SK-N-SH treated with all-trans-retinoic acid at 6 μM for 48 hours (cell line): Measurements from ENCODE around the gene TH.

ENCODE experiments used
- ATAC-seq: fragments of 200-7000 bp; cut with Tn5 transposase; 3 replicates; pipeline ENCODE4 v1.9.1; 2020; ENCODE audit warnings: mild to moderate bottlenecking, moderate library complexity
- ARNTL ChIP-seq: fragments of 450-650 bp; formaldehyde crosslinking; IDR thresholded peaks from 2 replicates; pipeline ENCODE4 v1.5.0; 2020; ENCODE audit warnings: low read depth, mild to moderate bottlenecking, moderate library complexity, borderline replicate concordance
- CSDC2 ChIP-seq: fragments of 250-450 bp; sonication (Bioruptor Pico); IDR thresholded peaks from 2 replicates; pipeline ENCODE4 v1.5.0; 2020; ENCODE audit warnings: mild to moderate bottlenecking, moderate library complexity
- CSRNP3 ChIP-seq: fragments of 250-450 bp; sonication (Bioruptor Pico); IDR thresholded peaks from 2 replicates; pipeline ENCODE4 v1.5.1; 2021; ENCODE audit warnings: mild to moderate bottlenecking, moderate library complexity
- ESRRG ChIP-seq: fragments of 250-450 bp; sonication (Bioruptor Pico); IDR thresholded peaks from 2 replicates; pipeline ENCODE4 v1.6.1; 2021; ENCODE audit warnings: mild to moderate bottlenecking
- GLIS3 ChIP-seq: fragments of 250-450 bp; sonication (Bioruptor Pico); IDR thresholded peaks from 2 replicates; pipeline ENCODE4 v1.5.0; 2020; ENCODE audit warnings: mild to moderate bottlenecking, moderate library complexity
- ISL1 ChIP-seq: fragments of 250-450 bp; sonication (Bioruptor Pico); IDR thresholded peaks from 2 replicates; pipeline ENCODE4 v2.1.2; 2022; ENCODE audit warnings: mild to moderate bottlenecking, moderate library complexity
- PATZ1 ChIP-seq: fragments of 250-450 bp; sonication (Bioruptor Pico); IDR thresholded peaks from 2 replicates; pipeline ENCODE4 v1.8.0; 2020; ENCODE audit warnings: mild to moderate bottlenecking, moderate library complexity, borderline replicate concordance
- PPARA ChIP-seq: fragments of 250-450 bp; sonication (Bioruptor Pico); IDR thresholded peaks from 2 replicates; pipeline ENCODE4 v1.5.0; 2020; ENCODE audit warnings: mild to moderate bottlenecking, borderline replicate concordance
- RARB ChIP-seq: fragments of 250-450 bp; sonication (Bioruptor Pico); IDR thresholded peaks from 2 replicates; pipeline ENCODE4 v1.8.0; 2021; ENCODE audit warnings: mild to moderate bottlenecking, moderate library complexity
- SNAI2 ChIP-seq: fragments of 250-450 bp; sonication (Bioruptor Pico); IDR thresholded peaks from 2 replicates; pipeline ENCODE4 v1.5.0; 2020; ENCODE audit warnings: mild to moderate bottlenecking, moderate library complexity
- TCF4 ChIP-seq: fragments of 250-450 bp; sonication (Bioruptor Pico); IDR thresholded peaks from 2 replicates; pipeline ENCODE4 v1.8.0; 2021; ENCODE audit warnings: mild to moderate bottlenecking, moderate library complexity, borderline replicate concordance
- TOX ChIP-seq: fragments of 250-450 bp; sonication (Bioruptor Pico); IDR thresholded peaks from 2 replicates; pipeline ENCODE4 v1.8.0; 2021; ENCODE audit warnings: mild to moderate bottlenecking, moderate library complexity, borderline replicate concordance
- TSHZ2 ChIP-seq: fragments of 250-450 bp; sonication (Bioruptor Pico); IDR thresholded peaks from 2 replicates; pipeline ENCODE4 v1.5.0; 2020; ENCODE audit warnings: mild to moderate bottlenecking, moderate library complexity
- ZC3H10 ChIP-seq: fragments of 250-450 bp; sonication (Bioruptor Pico); IDR thresholded peaks from 2 replicates; pipeline ENCODE4 v1.5.1; 2021; ENCODE audit warnings: mild to moderate bottlenecking, moderate library complexity
- ZFP30 ChIP-seq: fragments of 450-650 bp; formaldehyde crosslinking; IDR thresholded peaks from 2 replicates; pipeline ENCODE4 v1.5.0; 2022; ENCODE audit warnings: mild to moderate bottlenecking, moderate library complexity
- ZNF565 ChIP-seq: fragments of 450-650 bp; formaldehyde crosslinking; conservative IDR thresholded peaks from 2 replicates; pipeline ENCODE4 v1.5.0; 2020; ENCODE audit warnings: low read depth, mild to moderate bottlenecking, moderate library complexity
- ZNF70 ChIP-seq: fragments of 450-650 bp; formaldehyde crosslinking; IDR thresholded peaks from 2 replicates; pipeline ENCODE4 v1.5.0; 2020; ENCODE audit warnings: mild to moderate bottlenecking, moderate library complexity
- ZNF8 ChIP-seq: fragments of 450-650 bp; formaldehyde crosslinking; IDR thresholded peaks from 2 replicates; pipeline ENCODE4 v1.5.0; 2020; ENCODE audit warnings: mild to moderate bottlenecking, moderate library complexity

Gene TH

GRCh38 chr11:2198621-2199365 lies 27.2 kb upstream of the TH start:
- ATAC-seq, result no peak
- TF ChIP-seq ARNTL (CRISPR knock-in tag), result no peak
- TF ChIP-seq TOX (CRISPR knock-in tag), result no peak
- TF ChIP-seq CSDC2, result no peak
- no peak for TF ChIP-seq ESRRG (CRISPR knock-in tag)
- no peak for TF ChIP-seq TCF4 (CRISPR knock-in tag)
- TF ChIP-seq ISL1 (CRISPR knock-in tag), result no peak
- TF ChIP-seq PPARA (CRISPR knock-in tag), result no peak
- no peak for TF ChIP-seq GLIS3 (CRISPR knock-in tag)
- no peak for TF ChIP-seq ZNF565 (CRISPR knock-in tag)
- TF ChIP-seq ZFP30 (CRISPR knock-in tag), result no peak
- TF ChIP-seq ZNF8 (CRISPR knock-in tag), result no peak
- no peak for TF ChIP-seq SNAI2 (CRISPR knock-in tag)
- TF ChIP-seq RARB (CRISPR knock-in tag), result no peak
- TF ChIP-seq ZNF70 (CRISPR knock-in tag), result no peak
- no peak for TF ChIP-seq CSRNP3 (CRISPR knock-in tag)
- TF ChIP-seq, all 23 proteins: peak for 0

- ATAC-seq, result no peak
Measured at GRCh38 chr11:2197771-2198520, 26.3 kb upstream of the TH start.

More at GRCh38 chr11:2197771-2198520, 26.3 kb upstream of the TH start:
- TF ChIP-seq CSRNP3 (CRISPR knock-in tag) (no peak), ARNTL (CRISPR knock-in tag) (no peak), SNAI2 (CRISPR knock-in tag) (no peak), TSHZ2 (CRISPR knock-in tag) (no peak), PATZ1 (no peak), GLIS3 (CRISPR knock-in tag) (no peak), ZC3H10 (CRISPR knock-in tag) (no peak)
